Kidney (tissue), 14 donors: ENCODE data around the gene ARHGAP26. TPM values are rescaled to one million over a fixed set of nuclear protein-coding genes. Genes with fewer than 3 reads are reported as not detected.

Experiments used
- DNase-seq, 5 donors: peaks; one replicate each; pipeline ENCODE4 v3.0.0-alpha.2; 2013 to 2020
- FAIRE-seq: peaks from 2 replicates; lab custom pipeline; 2012; peaks lifted over from hg19 to GRCh38; lab: Jason Lieb, UNC
- H3K27ac ChIP-seq, 2 donors: one replicate each; pipeline ENCODE4 v1.7.0; 2013; ENCODE audit warnings: low read depth in 2 of 2, low read length in 2 of 2, inconsistent platforms in 1 of 2
- H3K27me3 ChIP-seq: one replicate; pipeline ENCODE4 v1.7.1; 2013; ENCODE audit warnings: low read length, inconsistent platforms; ENCODE audit not compliant: control insufficient read depth, insufficient read depth
- H3K36me3 ChIP-seq, 3 donors: one replicate each; pipeline versions ENCODE4 v1.7.0 to v1.7.1; 2013; ENCODE audit warnings: low read length in 3 of 3, control low read depth in 1 of 3, inconsistent platforms in 1 of 3; ENCODE audit not compliant: insufficient read depth in 3 of 3, control insufficient read depth in 2 of 3
- H3K4me1 ChIP-seq, 3 donors: one replicate each; pipeline versions ENCODE4 v1.7.0 to v1.7.1; 2013; ENCODE audit warnings: low read length in 3 of 3, inconsistent platforms in 1 of 3, low read depth in 1 of 3; ENCODE audit not compliant: control insufficient read depth in 2 of 3, insufficient read depth in 2 of 3
- H3K4me3 ChIP-seq, 3 donors: one replicate each; pipeline versions ENCODE4 v1.7.0 to v1.8.1; 2013; ENCODE audit warnings: low read length in 3 of 3, control low read depth in 1 of 3, inconsistent platforms in 1 of 3
- H3K9ac ChIP-seq, 3 donors: one replicate each; pipeline versions ENCODE4 v1.7.0 to v1.7.1; 2013; ENCODE audit warnings: low read length in 3 of 3, control low read depth in 1 of 3, inconsistent platforms in 1 of 3
- H3K9me3 ChIP-seq, 3 donors: one replicate each; pipeline versions ENCODE4 v1.7.0 to v1.7.1; 2013; ENCODE audit warnings: low read length in 3 of 3, control low read depth in 1 of 3, inconsistent platforms in 1 of 3; ENCODE audit not compliant: control insufficient read depth in 2 of 3, insufficient read depth in 1 of 3
- intact Hi-C: fragments of 100-400 bp; cut with DNase I; formaldehyde crosslinking; loops from one replicate; pipeline ENCODE4 v1.11.1; 2022
- polyA plus RNA-seq: library from polyadenylated mRNA; stranded (reverse); fragments of 350-450 nt; fragmentation: Illumina TruSeq; extraction: RNeasy Lipid Tissue Mini Kit (QIAGEN cat#74804); gene quantifications from one replicate; pipeline ENCODE4 v1.2.3, GENCODE V29; 2014; ENCODE audit warnings: low read depth, low replicate concordance; ENCODE audit not compliant: insufficient read depth
- total RNA-seq: library from RNA; stranded (reverse); fragmentation: NEBNext Ultra II Directional; extraction: Animal tissue kit (Norgen Biotek cat#: 25700); gene quantifications from one replicate; pipeline ENCODE4 v1.2.1, GENCODE V29; 2021
- TF ChIP-seq, protein P1 (sequence below): IDR thresholded peaks from 3 replicates; pipeline ENCODE4 v1.5.1; 2012; ENCODE audit warnings: mild to moderate bottlenecking, moderate library complexity, borderline replicate concordance; ENCODE audit not compliant: insufficient read depth; ENCODE audit errors: extremely low read depth
- donor health status: control.
- donor health status: control.
- donor health status: control.
- donor health status: control.
- donor health status: control.
- donor health status: DM: yes; HTN: yes; CAD: no.
- donor health status: Normal renal cell carcinoma (clear cell type).

ARHGAP26 gene
- total and polyA plus RNA-seq, 2 donors from 2014 or later = 2.5 to 85.7 TPM

DNA sequence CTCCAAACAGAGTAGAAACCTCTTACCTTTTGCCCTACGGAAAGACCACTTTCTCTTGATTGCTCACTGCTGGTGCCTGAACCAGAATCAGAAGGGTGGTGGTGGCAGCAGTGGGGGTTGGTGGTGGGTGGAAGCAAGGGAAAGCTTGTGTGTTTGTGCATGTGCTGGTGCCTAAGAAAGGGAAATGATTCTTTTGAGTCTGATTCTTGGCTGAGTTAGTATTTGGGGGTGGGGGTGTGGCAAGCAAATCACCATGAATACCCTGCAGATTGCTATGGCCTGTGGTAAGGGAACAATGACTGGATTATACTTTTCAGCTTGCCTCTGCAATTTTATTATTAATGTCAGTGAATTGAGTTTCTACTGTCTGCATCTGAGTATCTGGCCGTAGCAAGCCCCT lies 106.6 kb downstream of the ARHGAP26 start:
- no peak overlapping the region for H3K27ac ChIP-seq
- intact Hi-C loops = loop anchor here (5.0 kb wide), 1 partner anchor 160 kb away; no protein-coding TSS in a partner anchor
- no peak overlapping the region for H3K9ac ChIP-seq
- H3K4me3 ChIP-seq = no peak overlapping the region
- TF ChIP-seq, protein P1, sequence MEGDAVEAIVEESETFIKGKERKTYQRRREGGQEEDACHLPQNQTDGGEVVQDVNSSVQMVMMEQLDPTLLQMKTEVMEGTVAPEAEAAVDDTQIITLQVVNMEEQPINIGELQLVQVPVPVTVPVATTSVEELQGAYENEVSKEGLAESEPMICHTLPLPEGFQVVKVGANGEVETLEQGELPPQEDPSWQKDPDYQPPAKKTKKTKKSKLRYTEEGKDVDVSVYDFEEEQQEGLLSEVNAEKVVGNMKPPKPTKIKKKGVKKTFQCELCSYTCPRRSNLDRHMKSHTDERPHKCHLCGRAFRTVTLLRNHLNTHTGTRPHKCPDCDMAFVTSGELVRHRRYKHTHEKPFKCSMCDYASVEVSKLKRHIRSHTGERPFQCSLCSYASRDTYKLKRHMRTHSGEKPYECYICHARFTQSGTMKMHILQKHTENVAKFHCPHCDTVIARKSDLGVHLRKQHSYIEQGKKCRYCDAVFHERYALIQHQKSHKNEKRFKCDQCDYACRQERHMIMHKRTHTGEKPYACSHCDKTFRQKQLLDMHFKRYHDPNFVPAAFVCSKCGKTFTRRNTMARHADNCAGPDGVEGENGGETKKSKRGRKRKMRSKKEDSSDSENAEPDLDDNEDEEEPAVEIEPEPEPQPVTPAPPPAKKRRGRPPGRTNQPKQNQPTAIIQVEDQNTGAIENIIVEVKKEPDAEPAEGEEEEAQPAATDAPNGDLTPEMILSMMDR = no peak
- H3K36me3 ChIP-seq = no peaks in the 10 kb centered on the region
- H3K4me1 ChIP-seq = peaks cover 3 to 37% (median 15%) of the 10 kb centered on the region in 3 donors
- FAIRE-seq (no peak), DNase-seq (no peak)
- no peaks in the 10 kb centered on the region for H3K27me3 ChIP-seq
- no peaks in the 10 kb centered on the region for H3K9me3 ChIP-seq

DNA sequence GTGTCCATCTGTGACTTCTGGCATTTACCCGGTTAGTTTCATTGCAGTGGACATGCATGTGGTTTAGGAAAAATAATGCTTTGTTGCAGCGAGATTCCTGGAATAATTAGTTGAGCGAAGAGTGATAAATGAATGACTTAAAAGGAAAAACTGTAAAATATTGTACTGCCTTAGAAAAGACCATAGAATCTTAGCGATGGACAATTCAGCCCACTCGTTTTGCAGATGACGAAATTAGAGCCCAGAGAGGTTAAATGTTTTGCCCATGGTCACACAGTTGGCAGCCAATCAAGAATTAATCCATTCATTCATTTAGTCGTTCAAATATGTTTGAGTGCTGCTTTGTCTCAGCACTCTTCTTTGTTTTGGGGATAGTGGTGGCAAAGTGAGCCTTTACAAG lies 107.9 kb downstream of the ARHGAP26 start:
- H3K4me1 ChIP-seq = peaks cover 3 to 25% (median 12%) of the 10 kb centered on the region in 3 donors
- no peak overlapping the region for H3K9ac ChIP-seq
- H3K27me3 ChIP-seq = no peaks in the 10 kb centered on the region
- H3K4me3 ChIP-seq = no peak overlapping the region
- no peak overlapping the region for H3K27ac ChIP-seq
- no peaks in the 10 kb centered on the region for H3K9me3 ChIP-seq
- TF ChIP-seq, protein P1 = no peak
- intact Hi-C loops = loop anchor here (5.0 kb wide), 1 partner anchor 161 kb away; no protein-coding TSS in a partner anchor
- FAIRE-seq = no peak
- peak in 1 of 5 donors; percentile 69 for DNase-seq
- H3K36me3 ChIP-seq = no peaks in the 10 kb centered on the region

DNA sequence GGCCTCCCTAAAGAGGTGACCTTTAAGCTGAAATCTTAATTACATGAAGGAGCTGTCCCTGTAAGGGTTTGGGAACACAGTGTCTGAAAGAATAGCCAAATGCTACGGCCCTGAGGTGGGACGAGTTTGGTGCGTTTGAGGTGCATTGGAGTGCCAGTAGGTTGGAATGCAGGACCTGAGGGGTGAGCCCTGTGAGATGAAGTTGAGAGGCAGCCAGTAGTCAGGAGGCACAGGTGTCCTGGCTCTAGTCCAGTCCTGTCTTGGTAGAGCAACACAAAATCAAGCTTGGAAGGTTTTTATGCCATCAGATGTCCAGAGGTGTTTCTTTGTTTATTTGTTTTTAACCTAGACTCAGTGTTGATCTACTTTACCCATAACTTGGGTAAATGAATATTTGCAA lies 108.5 kb downstream of the ARHGAP26 start:
- Histone ChIP-seq H3K9me3 (no peaks in the 10 kb centered on the region), H3K27me3 (no peaks in the 10 kb centered on the region), H3K4me1 (peaks cover 3 to 25% (median 12%) of the 10 kb centered on the region in 3 donors), H3K36me3 (no peaks in the 10 kb centered on the region), H3K9ac (no peak overlapping the region), H3K27ac (no peak overlapping the region), H3K4me3 (no peak overlapping the region)
- no peak for DNase-seq
- FAIRE-seq = no peak
- TF ChIP-seq, protein P1 = no peak
- intact Hi-C loops = loop anchor here (5.0 kb wide), 1 partner anchor 161 kb away; no protein-coding TSS in a partner anchor
